ENCODE measurements around the gene KIF11. TPM values are rescaled to one million over a fixed set of nuclear protein-coding genes. Genes with fewer than 3 reads are reported as not detected.

Gene KIF11
- total and polyA plus RNA-seq, 2 of the 13 experiments (the other 11 are each of a cell fraction or from before 2014, with no cell fraction given) = 8.7 to 38.4 TPM

DNA sequence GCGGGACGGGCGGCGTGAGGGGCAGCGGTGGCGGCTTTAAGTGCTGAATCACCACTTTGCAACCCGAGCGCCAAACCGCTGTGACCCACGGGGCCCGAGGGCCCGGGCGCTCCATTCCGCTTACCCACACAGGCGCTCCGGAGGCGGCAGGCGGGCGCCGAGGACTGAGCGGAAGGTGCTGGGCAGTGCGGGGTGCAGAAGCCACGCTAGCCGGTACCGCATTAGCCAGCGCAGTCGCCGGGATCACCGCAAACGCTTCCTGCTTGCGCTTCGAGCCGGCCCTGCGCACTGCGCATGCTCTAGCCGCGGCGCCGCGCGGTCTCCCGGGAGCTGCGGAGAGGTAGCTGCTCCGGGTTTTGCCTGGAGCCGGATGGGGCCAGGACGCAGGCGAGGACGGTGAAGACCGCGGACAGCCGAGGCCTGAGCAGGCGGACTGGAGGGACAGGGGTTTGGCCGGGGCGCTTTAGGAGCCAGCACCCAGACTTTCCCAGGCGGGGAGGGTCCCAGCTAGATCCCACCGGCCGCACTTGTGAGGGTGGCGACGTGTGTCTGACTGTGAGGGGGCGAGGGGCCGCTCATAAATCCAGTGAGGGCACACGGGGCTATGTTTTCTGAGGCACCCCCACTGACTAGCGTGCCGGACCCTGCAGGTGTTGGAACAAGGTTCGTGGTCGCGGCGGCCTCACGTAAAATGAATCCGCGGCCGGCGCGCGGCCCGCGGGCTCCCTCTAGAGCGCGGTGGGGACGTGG is 19.0 kb upstream of the KIF11 start, which contains the start of gene IDE (continued):
- TF ChIP-seq, protein P1, sequence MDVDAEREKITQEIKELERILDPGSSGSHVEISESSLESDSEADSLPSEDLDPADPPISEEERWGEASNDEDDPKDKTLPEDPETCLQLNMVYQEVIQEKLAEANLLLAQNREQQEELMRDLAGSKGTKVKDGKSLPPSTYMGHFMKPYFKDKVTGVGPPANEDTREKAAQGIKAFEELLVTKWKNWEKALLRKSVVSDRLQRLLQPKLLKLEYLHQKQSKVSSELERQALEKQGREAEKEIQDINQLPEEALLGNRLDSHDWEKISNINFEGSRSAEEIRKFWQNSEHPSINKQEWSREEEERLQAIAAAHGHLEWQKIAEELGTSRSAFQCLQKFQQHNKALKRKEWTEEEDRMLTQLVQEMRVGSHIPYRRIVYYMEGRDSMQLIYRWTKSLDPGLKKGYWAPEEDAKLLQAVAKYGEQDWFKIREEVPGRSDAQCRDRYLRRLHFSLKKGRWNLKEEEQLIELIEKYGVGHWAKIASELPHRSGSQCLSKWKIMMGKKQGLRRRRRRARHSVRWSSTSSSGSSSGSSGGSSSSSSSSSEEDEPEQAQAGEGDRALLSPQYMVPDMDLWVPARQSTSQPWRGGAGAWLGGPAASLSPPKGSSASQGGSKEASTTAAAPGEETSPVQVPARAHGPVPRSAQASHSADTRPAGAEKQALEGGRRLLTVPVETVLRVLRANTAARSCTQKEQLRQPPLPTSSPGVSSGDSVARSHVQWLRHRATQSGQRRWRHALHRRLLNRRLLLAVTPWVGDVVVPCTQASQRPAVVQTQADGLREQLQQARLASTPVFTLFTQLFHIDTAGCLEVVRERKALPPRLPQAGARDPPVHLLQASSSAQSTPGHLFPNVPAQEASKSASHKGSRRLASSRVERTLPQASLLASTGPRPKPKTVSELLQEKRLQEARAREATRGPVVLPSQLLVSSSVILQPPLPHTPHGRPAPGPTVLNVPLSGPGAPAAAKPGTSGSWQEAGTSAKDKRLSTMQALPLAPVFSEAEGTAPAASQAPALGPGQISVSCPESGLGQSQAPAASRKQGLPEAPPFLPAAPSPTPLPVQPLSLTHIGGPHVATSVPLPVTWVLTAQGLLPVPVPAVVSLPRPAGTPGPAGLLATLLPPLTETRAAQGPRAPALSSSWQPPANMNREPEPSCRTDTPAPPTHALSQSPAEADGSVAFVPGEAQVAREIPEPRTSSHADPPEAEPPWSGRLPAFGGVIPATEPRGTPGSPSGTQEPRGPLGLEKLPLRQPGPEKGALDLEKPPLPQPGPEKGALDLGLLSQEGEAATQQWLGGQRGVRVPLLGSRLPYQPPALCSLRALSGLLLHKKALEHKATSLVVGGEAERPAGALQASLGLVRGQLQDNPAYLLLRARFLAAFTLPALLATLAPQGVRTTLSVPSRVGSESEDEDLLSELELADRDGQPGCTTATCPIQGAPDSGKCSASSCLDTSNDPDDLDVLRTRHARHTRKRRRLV (CRISPR knock-in tag; IDR thresholded peaks at IDR 0.05) = peak; percentile 30; the same call in 1 of the 2 replicates
- 0 out of 2 replicates have a peak, but pooled peaks have one; percentile 16 for TF ChIP-seq ZNF230 (CRISPR knock-in tag; IDR thresholded peaks at IDR 0.05)
- peak; percentile 98 for TF ChIP-seq ZNF883 (CRISPR knock-in tag; IDR thresholded peaks at IDR 0.05; ENCODE audit: not compliant biosample characterization)
- peak; percentile 59; the same call in 1 of the 2 replicates for TF ChIP-seq ZSCAN31 (CRISPR knock-in tag; IDR thresholded peaks at IDR 0.05; ENCODE audit: low read depth)
- no peak for TF ChIP-seq RFX1 (IDR thresholded peaks at IDR 0.05)
- TF ChIP-seq ZNF18 (CRISPR knock-in tag; IDR thresholded peaks at IDR 0.05; ENCODE audit: insufficient replicate concordance) = peak; percentile 40
- TF ChIP-seq WIZ (CRISPR knock-in tag; IDR thresholded peaks at IDR 0.05) = peak; percentile 47; the same call in 1 of the 2 replicates
- TF ChIP-seq DZIP1 (CRISPR knock-in tag; IDR thresholded peaks at IDR 0.05) = no peak
- TF ChIP-seq ZNF746 (CRISPR knock-in tag; IDR thresholded peaks at IDR 0.05) = 0 out of 2 replicates have a peak, but pooled peaks have one; percentile 12
- TF ChIP-seq POLR2G (IDR thresholded peaks at IDR 0.05; ENCODE audit: low read depth, low read length) = peak; percentile 93
- TF ChIP-seq SCMH1 (CRISPR knock-in tag; IDR thresholded peaks at IDR 0.05; ENCODE audit: borderline replicate concordance) = no peak
- TF ChIP-seq, protein P2, sequence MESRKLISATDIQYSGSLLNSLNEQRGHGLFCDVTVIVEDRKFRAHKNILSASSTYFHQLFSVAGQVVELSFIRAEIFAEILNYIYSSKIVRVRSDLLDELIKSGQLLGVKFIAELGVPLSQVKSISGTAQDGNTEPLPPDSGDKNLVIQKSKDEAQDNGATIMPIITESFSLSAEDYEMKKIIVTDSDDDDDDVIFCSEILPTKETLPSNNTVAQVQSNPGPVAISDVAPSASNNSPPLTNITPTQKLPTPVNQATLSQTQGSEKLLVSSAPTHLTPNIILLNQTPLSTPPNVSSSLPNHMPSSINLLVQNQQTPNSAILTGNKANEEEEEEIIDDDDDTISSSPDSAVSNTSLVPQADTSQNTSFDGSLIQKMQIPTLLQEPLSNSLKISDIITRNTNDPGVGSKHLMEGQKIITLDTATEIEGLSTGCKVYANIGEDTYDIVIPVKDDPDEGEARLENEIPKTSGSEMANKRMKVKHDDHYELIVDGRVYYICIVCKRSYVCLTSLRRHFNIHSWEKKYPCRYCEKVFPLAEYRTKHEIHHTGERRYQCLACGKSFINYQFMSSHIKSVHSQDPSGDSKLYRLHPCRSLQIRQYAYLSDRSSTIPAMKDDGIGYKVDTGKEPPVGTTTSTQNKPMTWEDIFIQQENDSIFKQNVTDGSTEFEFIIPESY (CRISPR knock-in tag; IDR thresholded peaks at IDR 0.05) = peak; percentile 36; the same call in 1 of the 2 replicates
- TF ChIP-seq SOX5 (CRISPR knock-in tag; IDR thresholded peaks at IDR 0.05; ENCODE audit: borderline replicate concordance) = no peak
- peak; percentile 69; the same call in 1 of the 2 replicates for TF ChIP-seq ZNF780A (CRISPR knock-in tag; IDR thresholded peaks at IDR 0.05)
- TF ChIP-seq SOX6 (IDR thresholded peaks at IDR 0.05) = no peak
- peak; percentile 40; the same call in 1 of the 2 replicates for TF ChIP-seq SOX6 (CRISPR knock-in tag; IDR thresholded peaks at IDR 0.05)
- no peak; the same call in 1 of the 2 replicates for TF ChIP-seq TMF1 (CRISPR knock-in tag; IDR thresholded peaks at IDR 0.05; ENCODE audit: low read depth)

Data from HepG2 (cell line).